Measurements from ENCODE around the gene ITGAD. TPM values are rescaled to one million over a fixed set of nuclear protein-coding genes. Genes with fewer than 3 reads are reported as not detected.

ITGAD gene
- total RNA-seq, 4 donors from 2014 or later: 0.19 TPM; not detected in 3

GRCh38 chr16:31458844-31459686 is 65.9 kb downstream of the ITGAD start, which contains the start of gene ARMC5:
Gene ARMC5 (plus strand): TSS chr16:31459501. CDS start chr16:31459525, 24 bp downstream.
- peak; percentile 81 for DNase-seq
- no peaks in the 10 kb centered on the region for H3K27me3 ChIP-seq
- TF ChIP-seq CTCF (IDR thresholded peaks at IDR 0.05) (peak; percentile 32 to 66 (median 56)), POLR2A (IDR thresholded peaks at IDR 0.05) (peak in 3 of 4 donors; percentile 34 to 84 (median 49))
- no CpG with 5 or more reads among the region's 91 CpGs for WGBS, 2 donors
- H3K4me1 ChIP-seq: peaks cover 30 to 59% (median 42%) of the 10 kb centered on the region in 3 donors
- peak within 1 kb of the TSS; percentile 74 to 91 (median 78) for H3K4me3 ChIP-seq
- peak within 1 kb of the TSS; percentile 98 to 99 (median 99) for H3K27ac ChIP-seq
- peaks cover 4 to 33% (median 15%) of the 10 kb centered on the region in 3 donors for H3K36me3 ChIP-seq
- intact Hi-C loops (cut with DNase I): no loop called here
- H3K9me3 ChIP-seq: no peaks in the 10 kb centered on the region

- intact Hi-C loops (cut with DNase I): no loop called here
Observed at GRCh38 chr16:31459687-31460581, 66.8 kb downstream of the ITGAD start.

DNA sequence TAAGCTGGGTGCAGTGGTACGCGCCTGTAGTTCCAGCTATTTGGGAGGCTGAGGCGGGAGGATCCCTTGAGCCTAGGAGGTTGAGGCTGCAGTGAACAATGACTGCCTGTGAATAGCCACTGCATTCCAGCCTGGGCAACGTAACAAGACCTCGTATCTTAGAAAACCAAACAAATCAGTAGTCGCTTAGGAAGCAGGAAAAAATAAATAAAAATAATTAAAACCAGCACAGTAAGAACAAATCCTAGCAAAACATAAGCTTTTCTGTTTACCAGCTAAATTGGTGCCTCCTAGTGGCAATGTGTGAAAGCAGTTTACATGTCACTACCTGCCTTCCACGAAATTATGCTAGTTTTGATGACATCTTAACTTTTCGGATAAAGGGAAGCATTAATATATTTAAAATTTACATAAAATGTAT is 67.5 kb downstream of the ITGAD start:
- TF ChIP-seq POLR2A (IDR thresholded peaks at IDR 0.05) (no peak), CTCF (IDR thresholded peaks at IDR 0.05) (peak; percentile 32 to 67 (median 57))
- peak overlapping the region; percentile 74 to 91 (median 78) for H3K4me3 ChIP-seq
- 40 to 49% methylated on average over 8 of the region's 8 CpGs for WGBS, 2 donors
- peak overlapping the region; percentile 81 to 99 (median 99) for H3K27ac ChIP-seq
- no peaks in the 10 kb centered on the region for H3K9me3 ChIP-seq
- peaks cover 14 to 48% (median 28%) of the 10 kb centered on the region in 3 donors for H3K36me3 ChIP-seq
- DNase-seq: no peak
- H3K27me3 ChIP-seq: no peaks in the 10 kb centered on the region
- H3K4me1 ChIP-seq: peaks cover 30 to 44% (median 32%) of the 10 kb centered on the region in 3 donors
- intact Hi-C loops (cut with DNase I): no loop called here

More at GRCh38 chr16:31459687-31460581, 66.8 kb downstream of the ITGAD start:
- peak; percentile 95 for DNase-seq
- Histone ChIP-seq H3K36me3 (peaks cover 13 to 42% (median 22%) of the 10 kb centered on the region in 3 donors), H3K4me3 (peak overlapping the region; percentile 74 to 91 (median 78)), H3K27ac (peak overlapping the region; percentile 98 to 99 (median 99)), H3K4me1 (peaks cover 30 to 50% (median 36%) of the 10 kb centered on the region in 3 donors), H3K27me3 (no peaks in the 10 kb centered on the region), H3K9me3 (no peaks in the 10 kb centered on the region)
- WGBS, 2 donors: 4 to 7% methylated on average over 15 to 24 of the region's 61 CpGs
- no peak for TF ChIP-seq POLR2A (IDR thresholded peaks at IDR 0.05)
- peak in 1 of 6 experiments; percentile 41 for TF ChIP-seq CTCF (IDR thresholded peaks at IDR 0.05)

DNA sequence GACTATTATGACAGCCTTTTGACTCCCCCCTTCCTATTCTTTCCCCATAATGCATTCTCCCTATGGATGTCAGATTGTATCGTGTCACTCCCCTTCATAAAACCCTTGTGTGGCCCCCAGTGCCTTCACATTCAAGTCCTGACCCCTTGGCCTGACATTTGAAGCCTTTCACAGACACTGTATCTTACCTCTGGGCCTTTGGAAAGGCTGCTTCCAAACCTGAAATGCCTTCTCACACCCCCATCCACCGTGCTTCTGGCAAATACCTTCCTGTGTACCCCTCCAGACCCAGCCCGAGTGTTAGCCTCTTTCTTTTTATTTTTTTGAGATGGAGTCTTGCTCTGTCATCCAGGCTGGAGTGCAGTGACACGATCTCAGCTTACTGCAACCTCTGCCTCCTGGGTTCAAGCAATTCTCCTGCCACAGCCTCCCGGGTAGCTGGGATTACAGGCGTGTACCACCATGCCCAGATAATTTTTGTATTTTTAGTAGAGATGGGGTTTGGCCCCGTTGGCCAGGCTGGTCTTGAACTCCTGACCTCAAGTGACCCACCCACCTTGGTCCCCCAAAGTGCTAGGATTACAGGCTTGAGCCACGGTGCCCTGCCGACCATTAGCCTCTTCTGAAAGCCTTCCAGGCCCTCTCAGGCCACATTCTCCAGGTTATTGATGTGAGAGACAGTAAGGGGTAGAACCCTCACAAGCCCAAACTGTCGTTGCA is 68.2 kb downstream of the ITGAD start:
- WGBS, 2 donors: 79 to 80% methylated on average over 6 to 9 of the region's 10 CpGs
- DNase-seq: no peak
- TF ChIP-seq POLR2A (IDR thresholded peaks at IDR 0.05) (no peak), CTCF (IDR thresholded peaks at IDR 0.05) (no peak)
- Histone ChIP-seq H3K27ac (peak overlapping the region in 1 of 4 donors; percentile 81), H3K27me3 (no peaks in the 10 kb centered on the region), H3K4me1 (peaks cover 25 to 36% (median 25%) of the 10 kb centered on the region in 3 donors), H3K4me3 (no peak overlapping the region), H3K36me3 (peaks cover 22 to 52% (median 36%) of the 10 kb centered on the region in 3 donors), H3K9me3 (no peaks in the 10 kb centered on the region)
- intact Hi-C loops (cut with DNase I): no loop called here

Data from esophagus squamous epithelium (tissue), 5 donors.